AG04449 (cell line): Measurements from ENCODE around the gene PCNX4.

Experiments
- CTCF ChIA-PET: fragments of 350-600 bp; formaldehyde crosslinking; extraction: SDS; loops from one replicate; lab custom pipeline; 2021; ENCODE audit warnings: antibody characterized with exemption; lab: Yijun Ruan, JAX
- POLR2A ChIA-PET: fragments of 400-600, 350-600 bp; formaldehyde crosslinking; extraction: SDS; loops from one replicate; lab custom pipeline; 2020; ENCODE audit warnings: antibody characterized with exemption, inconsistent platforms; lab: Yijun Ruan, JAX
- DNase-seq: peaks from one replicate; pipeline ENCODE4 v3.0.0-alpha.2; 2010; ENCODE audit warnings: low read depth, low spot score
- H3K4me3 ChIP-seq: 2 replicates; pipeline ENCODE4 v1.5.1; 2011; ENCODE audit warnings: low read depth, mild to moderate bottlenecking, control low read depth, low read length
- CTCF ChIP-seq: IDR thresholded peaks from one replicate; pipeline ENCODE4 v1.5.1; 2011; ENCODE audit warnings: mild to moderate bottlenecking, moderate library complexity, low read length, control low read depth, inconsistent platforms; ENCODE audit not compliant: insufficient read depth; ENCODE audit errors: missing control alignments

Gene PCNX4

GRCh38 chr14:60064491-60065072 lies 27.1 kb upstream of the PCNX4 start:
- CTCF ChIA-PET, result interaction anchor here (0.6 to 5.3 kb wide), 10 partner anchors 9 to 498 kb away, joined by 3 to 198 read pairs (median 4); no protein-coding TSS in a partner anchor
- POLR2A ChIA-PET, result no interaction called here
- TF ChIP-seq CTCF, result peak; percentile 30
- DNase-seq, result no peak
- H3K4me3 ChIP-seq, result no peak overlapping the region

DNA sequence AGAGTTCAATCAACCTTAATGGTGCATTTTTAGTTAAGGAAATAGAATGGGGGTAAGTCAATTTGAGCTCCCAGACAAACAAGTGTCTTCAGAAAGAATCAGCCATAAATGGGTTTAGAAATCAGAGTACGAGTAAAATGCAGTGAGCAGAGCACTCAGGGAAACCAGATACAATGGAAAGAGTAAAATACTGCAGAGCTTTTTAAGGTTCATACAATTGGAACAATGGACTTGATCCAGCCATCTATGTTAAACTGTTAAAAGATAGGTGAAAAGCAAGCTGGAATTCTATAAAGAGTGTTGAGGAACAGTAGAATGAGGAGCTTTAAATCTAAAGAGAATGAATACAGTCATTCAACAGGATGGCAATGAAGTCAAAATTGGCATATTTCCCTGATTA lies 23.8 kb upstream of the PCNX4 start:
- CTCF ChIA-PET, result interaction anchor here (1.0 to 5.3 kb wide), 5 partner anchors 15 to 117 kb away, joined by 3 to 198 read pairs (median 3); no protein-coding TSS in a partner anchor
- POLR2A ChIA-PET, result no interaction called here
- DNase-seq, result no peak
- no peak for TF ChIP-seq CTCF
- no peak overlapping the region for H3K4me3 ChIP-seq

- no peak for DNase-seq
- TF ChIP-seq CTCF, result no peak
- H3K4me3 ChIP-seq, result no peak overlapping the region
- ChIA-PET POLR2A (no interaction called here), CTCF (interaction anchor here (0.9 to 1.8 kb wide), 3 partner anchors 9 to 115 kb away, joined by 3 to 8 read pairs (median 5); no protein-coding TSS in a partner anchor)
Measured at GRCh38 chr14:60079723-60080122, 12.0 kb upstream of the PCNX4 start.

- no peak overlapping the region for H3K4me3 ChIP-seq
- no peak for TF ChIP-seq CTCF
- CTCF ChIA-PET, result no interaction called here
- no peak for DNase-seq
- POLR2A ChIA-PET, result no interaction called here
Measured at GRCh38 chr14:60085085-60085484, 6.6 kb upstream of the PCNX4 start.

- no peak for DNase-seq
- CTCF ChIA-PET, result interaction anchor here (1.4 kb wide), 1 partner anchor 99 kb away, joined by 4 read pairs; no protein-coding TSS in a partner anchor
- no peak overlapping the region for H3K4me3 ChIP-seq
- POLR2A ChIA-PET, result no interaction called here
- TF ChIP-seq CTCF, result no peak
Measured at GRCh38 chr14:60085693-60086092, 6.0 kb upstream of the PCNX4 start.

GRCh38 chr14:60087668-60088067 lies 4.1 kb upstream of the PCNX4 start:
- TF ChIP-seq CTCF, result no peak
- H3K4me3 ChIP-seq, result no peak overlapping the region
- CTCF ChIA-PET, result no interaction called here
- DNase-seq, result no peak
- POLR2A ChIA-PET, result no interaction called here
